Memory B cell (primary cell): ENCODE data around the gene TMCO2.
A peak's percentile ranks its signal among the peaks of the same experiment; 100 is the strongest.

Experiments
- ATAC-seq: fragments of 150-1000 bp; cut with Tn5 transposase; 2 replicates; pipeline ENCODE4 v1.10.0; 2021; ENCODE audit warnings: low read depth, mild to moderate bottlenecking, moderate library complexity
- DNase-seq, 2 donors: peaks; one replicate each; pipeline ENCODE4 v3.0.0; 2022; ENCODE audit warnings: low spot score in 2 of 2
- H3K27ac Mint-ChIP-seq: one replicate; pipeline ENCODE4 v1.8.0; 2022; ENCODE audit warnings: mild to moderate bottlenecking, moderate library complexity, mixed read lengths
- H3K27me3 Mint-ChIP-seq: one replicate; pipeline ENCODE4 v1.8.0; 2022; ENCODE audit warnings: mixed read lengths
- H3K36me3 Mint-ChIP-seq: one replicate; pipeline ENCODE4 v1.8.0; 2022; ENCODE audit warnings: mild to moderate bottlenecking, mixed read lengths
- H3K4me1 Mint-ChIP-seq: one replicate; pipeline ENCODE4 v1.8.0; 2022; ENCODE audit warnings: mixed read lengths
- H3K4me3 Mint-ChIP-seq: one replicate; pipeline ENCODE4 v1.8.0; 2022; ENCODE audit warnings: mild to moderate bottlenecking, moderate library complexity, mixed read lengths
- H3K9me3 Mint-ChIP-seq: one replicate; pipeline ENCODE4 v1.8.0; 2022; ENCODE audit warnings: mixed read lengths

Gene TMCO2

DNA sequence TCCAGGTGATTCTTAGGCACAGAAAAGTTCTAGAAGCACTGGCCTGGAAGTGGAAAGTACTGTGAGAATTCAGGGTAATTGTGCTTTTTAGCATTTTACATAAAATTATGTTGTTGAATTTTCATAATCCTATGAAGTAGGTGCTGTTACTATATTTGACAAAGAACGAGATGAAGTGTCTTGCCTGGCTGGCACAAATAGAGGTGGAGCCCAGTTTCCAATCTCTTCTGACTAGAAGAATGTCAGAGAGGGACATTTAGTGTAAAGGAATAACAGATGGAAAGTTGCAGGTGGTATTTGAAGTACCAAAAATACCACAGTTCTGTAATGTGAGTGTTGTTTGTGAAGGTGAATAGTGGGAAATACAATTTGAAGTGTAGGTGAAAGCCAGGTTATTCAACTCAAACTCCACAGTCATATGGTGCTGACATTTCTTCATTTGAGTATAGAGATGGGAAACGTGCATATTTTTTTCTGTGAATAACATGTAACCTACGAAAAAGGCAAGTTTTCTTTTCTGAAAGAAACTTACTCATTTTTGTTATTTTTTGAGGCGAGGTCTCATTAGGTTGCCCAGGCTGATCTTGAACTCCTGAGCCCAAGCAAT lies 3.5 kb upstream of the TMCO2 start:
- no peak for ATAC-seq
- Mint-ChIP-seq H3K27me3 (no peaks in the 10 kb centered on the region), H3K4me3 (no peak overlapping the region), H3K27ac (no peak overlapping the region), H3K9me3 (no peaks in the 10 kb centered on the region), H3K36me3 (no peaks in the 10 kb centered on the region), H3K4me1 (peaks cover 5% of the 10 kb centered on the region)
- no peak for DNase-seq

- ATAC-seq, result no peak
- no peak for DNase-seq
- Mint-ChIP-seq H3K27ac (no peak overlapping the region), H3K9me3 (no peaks in the 10 kb centered on the region), H3K27me3 (no peaks in the 10 kb centered on the region), H3K4me3 (no peak overlapping the region), H3K4me1 (peaks cover 5% of the 10 kb centered on the region), H3K36me3 (no peaks in the 10 kb centered on the region)
Measured at GRCh38 chr1:40245686-40246085, 2.1 kb upstream of the TMCO2 start.

DNA sequence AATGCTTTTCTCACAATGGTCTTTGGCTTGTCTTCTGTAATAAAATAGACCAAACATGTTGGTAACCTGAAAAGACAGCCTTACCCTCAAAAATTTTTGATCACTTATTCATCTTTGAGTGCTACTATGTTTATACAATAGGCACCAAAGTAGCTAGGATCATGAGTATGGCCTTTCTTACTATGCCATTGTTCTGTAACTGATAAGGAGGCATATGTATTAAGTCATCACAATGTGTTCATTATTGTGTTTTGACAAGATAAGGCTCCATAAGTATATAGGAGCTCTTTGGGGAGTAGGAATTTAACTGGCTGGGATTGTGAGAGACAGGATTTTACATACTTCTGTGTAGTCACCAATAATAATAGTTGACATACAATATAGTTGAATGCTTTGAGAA lies 675 bp downstream of the TMCO2 start:
- Mint-ChIP-seq H3K36me3 (no peaks in the 10 kb centered on the region), H3K9me3 (no peaks in the 10 kb centered on the region), H3K4me1 (no peaks in the 10 kb centered on the region), H3K27ac (no peak overlapping the region), H3K27me3 (no peaks in the 10 kb centered on the region), H3K4me3 (no peak overlapping the region)
- ATAC-seq, result no peak
- no peak for DNase-seq

DNA sequence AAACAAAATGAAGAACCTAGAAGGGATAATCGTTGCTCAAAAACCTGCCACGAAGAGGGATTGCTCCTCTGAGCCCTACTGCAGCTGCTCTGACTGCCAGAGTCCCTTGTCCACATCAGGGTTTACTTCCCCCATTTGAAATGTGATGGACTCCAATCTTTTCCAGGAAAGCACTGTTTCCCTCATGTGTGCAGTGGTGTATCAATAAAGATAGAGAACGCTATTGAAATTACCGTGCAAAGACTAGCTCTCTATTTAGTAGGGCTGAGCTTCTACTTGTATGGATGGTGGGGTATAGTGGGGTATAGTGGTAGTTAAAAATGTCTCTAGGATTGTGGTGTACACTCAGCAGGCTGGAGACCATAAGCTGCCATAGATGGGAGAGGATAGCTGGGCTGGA lies 3.7 kb downstream of the TMCO2 start:
- ATAC-seq (no peak), DNase-seq (no peak)
- Mint-ChIP-seq H3K36me3 (peaks cover 1% of the 10 kb centered on the region), H3K4me3 (no peak overlapping the region), H3K27me3 (no peaks in the 10 kb centered on the region), H3K4me1 (peaks cover 9% of the 10 kb centered on the region), H3K9me3 (no peaks in the 10 kb centered on the region), H3K27ac (no peak overlapping the region)

GRCh38 chr1:40252601-40253000 lies 4.9 kb downstream of the TMCO2 start:
- Mint-ChIP-seq H3K36me3 (peaks cover 1% of the 10 kb centered on the region), H3K4me1 (peaks cover 15% of the 10 kb centered on the region), H3K4me3 (no peak overlapping the region), H3K9me3 (no peaks in the 10 kb centered on the region), H3K27ac (no peak overlapping the region), H3K27me3 (no peaks in the 10 kb centered on the region)
- DNase-seq, result no peak
- ATAC-seq, result no peak

DNA sequence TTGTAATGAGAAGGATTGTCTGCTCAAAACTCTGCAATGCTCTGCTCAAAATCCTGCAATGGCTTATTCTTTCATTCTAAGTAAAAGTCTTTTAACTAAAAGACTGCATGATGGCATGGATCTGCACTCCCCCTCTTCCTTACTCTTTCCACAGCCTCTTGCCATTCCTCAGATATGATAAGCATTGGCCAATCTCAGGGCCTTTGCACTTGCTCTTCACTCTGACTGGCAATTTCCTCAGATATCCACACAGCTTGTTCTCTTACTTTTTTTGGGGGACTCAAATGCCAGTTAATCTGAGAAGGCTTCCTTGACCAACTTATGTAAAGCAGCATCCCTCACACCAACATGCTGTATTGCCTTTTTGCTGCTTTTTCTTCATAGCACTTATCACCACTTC lies 7.5 kb downstream of the TMCO2 start:
- Mint-ChIP-seq H3K27me3 (no peaks in the 10 kb centered on the region), H3K27ac (no peak overlapping the region), H3K36me3 (peaks cover 1% of the 10 kb centered on the region), H3K4me3 (no peak overlapping the region), H3K4me1 (peaks cover 16% of the 10 kb centered on the region), H3K9me3 (no peaks in the 10 kb centered on the region)
- DNase-seq, result no peak
- no peak for ATAC-seq

DNA sequence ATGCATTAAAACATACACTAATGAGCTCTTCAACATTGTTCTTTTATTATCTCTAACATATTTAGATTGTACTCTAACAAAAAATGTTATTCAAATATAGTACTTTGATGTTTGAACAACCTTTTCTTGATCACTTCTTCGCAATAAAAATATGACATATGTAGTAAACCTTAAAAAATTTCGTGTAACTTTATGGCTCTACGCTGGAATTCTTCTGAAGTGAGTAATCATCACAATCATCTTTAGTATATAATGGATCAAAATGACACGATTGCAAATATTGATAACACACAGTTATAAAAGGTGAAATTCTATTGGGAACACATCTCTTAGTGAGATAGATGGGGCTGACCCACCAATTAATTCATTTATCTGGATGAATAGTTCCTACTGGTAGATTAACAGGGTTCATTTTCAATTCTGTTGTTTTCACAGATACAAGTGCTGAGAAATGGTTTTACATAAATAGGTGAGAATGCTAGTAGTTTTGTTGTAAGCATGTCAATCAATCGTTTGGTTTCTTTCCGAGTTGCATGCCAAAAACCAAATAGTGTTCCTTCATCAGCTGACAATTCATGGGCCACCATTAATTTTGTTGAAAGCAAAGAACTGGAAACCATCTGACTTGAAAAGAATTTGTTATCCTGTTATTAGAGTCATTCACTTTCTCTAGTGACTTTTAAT lies 8.8 kb downstream of the TMCO2 start:
- ATAC-seq (no peak), DNase-seq (no peak)
- H3K4me1 Mint-ChIP-seq, result peaks cover 16% of the 10 kb centered on the region
- H3K9me3 Mint-ChIP-seq, result no peaks in the 10 kb centered on the region
- H3K27ac Mint-ChIP-seq, result peak overlapping the region; percentile 17
- no peaks in the 10 kb centered on the region for H3K27me3 Mint-ChIP-seq
- peaks cover 1% of the 10 kb centered on the region for H3K36me3 Mint-ChIP-seq
- H3K4me3 Mint-ChIP-seq, result no peak overlapping the region

GRCh38 chr1:40257313-40257687 lies 9.6 kb downstream of the TMCO2 start:
- H3K27me3 Mint-ChIP-seq, result no peaks in the 10 kb centered on the region
- peak overlapping the region; percentile 97 for H3K4me3 Mint-ChIP-seq
- ATAC-seq, result no peak
- DNase-seq, result no peak
- peaks cover 1% of the 10 kb centered on the region for H3K36me3 Mint-ChIP-seq
- peak overlapping the region; percentile 99 for H3K27ac Mint-ChIP-seq
- no peaks in the 10 kb centered on the region for H3K9me3 Mint-ChIP-seq
- H3K4me1 Mint-ChIP-seq, result peaks cover 16% of the 10 kb centered on the region

DNA sequence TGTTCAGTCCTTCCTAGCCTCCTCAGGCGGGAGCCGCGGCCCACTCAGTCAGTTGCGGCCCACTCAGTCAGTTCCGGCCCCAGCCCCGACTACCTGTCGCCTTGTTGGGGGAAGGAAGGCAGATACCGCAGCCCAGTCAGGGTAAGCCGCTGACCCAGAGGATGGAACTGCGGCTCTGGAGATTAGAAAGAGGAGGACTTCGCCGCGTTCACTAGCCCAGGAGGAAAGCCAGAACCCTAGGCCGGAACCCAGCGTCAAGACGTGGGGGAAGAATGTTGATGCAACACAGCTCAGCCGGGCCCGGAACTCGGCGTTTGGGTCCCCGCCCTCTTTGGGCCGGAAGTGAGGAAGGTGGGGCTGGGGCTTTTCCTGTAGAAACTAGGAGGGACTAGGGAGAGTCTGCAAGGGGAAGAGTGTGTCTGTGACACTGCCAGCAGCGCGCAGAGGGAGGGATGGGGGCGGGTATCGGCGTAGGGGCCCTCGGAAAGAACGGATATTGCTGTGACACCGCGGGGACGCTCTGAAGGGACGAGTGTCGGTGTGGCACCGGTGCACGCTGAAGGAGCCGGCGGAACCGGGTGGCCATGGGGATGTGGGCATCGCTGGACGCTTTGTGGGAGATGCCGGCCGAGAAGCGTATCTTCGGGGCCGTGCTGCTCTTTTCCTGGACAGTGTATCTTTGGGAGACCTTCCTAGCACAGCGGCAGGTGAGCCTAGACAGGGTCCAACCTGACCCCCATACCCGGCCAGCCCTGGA lies 10.1 kb downstream of the TMCO2 start, which contains the start of gene ZMPSTE24:
Gene ZMPSTE24 (plus strand): TSS at position 549 of the 757 bp plus-strand sequence. CDS start 36 bp downstream, at position 585.
- DNase-seq, result peak; percentile 92 to 94
- peak within 1 kb of the TSS; percentile 99 for H3K27ac Mint-ChIP-seq
- H3K36me3 Mint-ChIP-seq, result peaks cover 5% of the 10 kb centered on the region
- no peaks in the 10 kb centered on the region for H3K27me3 Mint-ChIP-seq
- peak within 1 kb of the TSS; percentile 97 for H3K4me3 Mint-ChIP-seq
- H3K9me3 Mint-ChIP-seq, result no peaks in the 10 kb centered on the region
- peaks cover 19% of the 10 kb centered on the region for H3K4me1 Mint-ChIP-seq
- ATAC-seq, result peak; percentile 94

GRCh38 chr1:40258445-40258769 lies 10.7 kb downstream of the TMCO2 start:
- DNase-seq (no peak), ATAC-seq (no peak)
- no peaks in the 10 kb centered on the region for H3K9me3 Mint-ChIP-seq
- peaks cover 19% of the 10 kb centered on the region for H3K4me1 Mint-ChIP-seq
- H3K27me3 Mint-ChIP-seq, result no peaks in the 10 kb centered on the region
- peaks cover 11% of the 10 kb centered on the region for H3K36me3 Mint-ChIP-seq
- peak overlapping the region; percentile 97 for H3K4me3 Mint-ChIP-seq
- H3K27ac Mint-ChIP-seq, result peak overlapping the region; percentile 99

GRCh38 chr1:40264354-40264781 lies 16.6 kb downstream of the TMCO2 start:
- Mint-ChIP-seq H3K27ac (no peak overlapping the region), H3K36me3 (peaks cover 12% of the 10 kb centered on the region)

DNA sequence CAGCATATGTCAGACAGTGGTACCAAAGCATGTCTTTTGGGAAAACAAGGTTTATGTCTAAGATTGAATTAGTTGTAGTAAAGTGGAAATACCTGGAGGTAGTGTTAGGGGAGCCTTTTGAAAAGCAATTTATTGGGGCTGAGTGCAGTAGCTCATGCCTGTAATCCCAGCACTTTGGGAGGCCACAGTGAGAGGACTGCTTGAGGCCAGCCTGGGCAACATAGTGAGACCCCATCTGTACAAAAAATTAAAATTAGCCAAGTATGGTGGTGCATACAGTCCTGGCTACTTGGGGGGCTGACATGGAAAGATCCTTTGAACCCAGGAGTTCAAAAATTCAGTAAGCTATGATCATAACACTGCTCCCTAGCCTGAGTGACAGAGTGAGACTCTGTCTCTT lies 17.6 kb downstream of the TMCO2 start:
- Mint-ChIP-seq H3K36me3 (peaks cover 13% of the 10 kb centered on the region), H3K4me1 (peaks cover 3% of the 10 kb centered on the region), H3K27ac (no peak overlapping the region), H3K4me3 (no peak overlapping the region), H3K9me3 (no peaks in the 10 kb centered on the region), H3K27me3 (no peaks in the 10 kb centered on the region)
- DNase-seq (no peak), ATAC-seq (no peak)

More at GRCh38 chr1:40264354-40264781, 16.6 kb downstream of the TMCO2 start:
- Mint-ChIP-seq H3K4me1 (peaks cover 4% of the 10 kb centered on the region), H3K9me3 (no peaks in the 10 kb centered on the region), H3K27me3 (no peaks in the 10 kb centered on the region), H3K4me3 (no peak overlapping the region)
- ATAC-seq (no peak), DNase-seq (no peak)

GRCh38 chr1:40265919-40266318 lies 18.2 kb downstream of the TMCO2 start:
- no peak for DNase-seq
- ATAC-seq, result no peak
- Mint-ChIP-seq H3K4me1 (peaks cover 7% of the 10 kb centered on the region), H3K27me3 (no peaks in the 10 kb centered on the region), H3K9me3 (no peaks in the 10 kb centered on the region), H3K27ac (no peak overlapping the region), H3K36me3 (peaks cover 18% of the 10 kb centered on the region), H3K4me3 (no peak overlapping the region)

GRCh38 chr1:40266786-40267535 lies 19.2 kb downstream of the TMCO2 start:
- H3K4me3 Mint-ChIP-seq, result no peak overlapping the region
- no peak overlapping the region for H3K27ac Mint-ChIP-seq
- H3K36me3 Mint-ChIP-seq, result peaks cover 22% of the 10 kb centered on the region
- H3K27me3 Mint-ChIP-seq, result no peaks in the 10 kb centered on the region
- H3K9me3 Mint-ChIP-seq, result no peaks in the 10 kb centered on the region
- H3K4me1 Mint-ChIP-seq, result peaks cover 7% of the 10 kb centered on the region
- ATAC-seq (no peak), DNase-seq (no peak)
